HG03135 (cell line): Measurements from ENCODE around the gene HK2.
"Not testable (repeated sequence)": the region's sequence is repeated elsewhere in the genome, so short reads cannot be mapped to it uniquely, and the experiment has no call there.

Experiments
- ATAC-seq: cut with Tn5 transposase; IDR thresholded peaks from one replicate; pipeline ENCODE4 v1.9.1; 2021; ENCODE audit warnings: mild to moderate bottlenecking, moderate library complexity; ENCODE audit not compliant: unreplicated experiment

HK2 gene

GRCh38 chr2:74893332-74893731 lies 59.4 kb downstream of the HK2 start:
- ATAC-seq, result no peak

- no peak for ATAC-seq
Observed at GRCh38 chr2:74894272-74894981, 60.5 kb downstream of the HK2 start.

GRCh38 chr2:74895001-74895400 lies 61.1 kb downstream of the HK2 start:
- no peak for ATAC-seq

GRCh38 chr2:74896232-74896631 lies 62.3 kb downstream of the HK2 start:
- ATAC-seq, result no peak

GRCh38 chr2:74900225-74900624 lies 66.3 kb downstream of the HK2 start:
- not testable (repeated sequence) for ATAC-seq

- ATAC-seq, result no peak
Observed at GRCh38 chr2:74902281-74902860, 68.4 kb downstream of the HK2 start.

GRCh38 chr2:74906395-74906794 lies 72.5 kb downstream of the HK2 start:
- ATAC-seq, result no peak

- ATAC-seq, result not testable (repeated sequence)
Observed at GRCh38 chr2:74907560-74907959, 73.6 kb downstream of the HK2 start.

- no peak for ATAC-seq
Observed at GRCh38 chr2:74908748-74909444, 75.0 kb downstream of the HK2 start.

- no peak for ATAC-seq
Observed at GRCh38 chr2:74910245-74910644, 76.3 kb downstream of the HK2 start.

GRCh38 chr2:74911061-74911460 lies 77.1 kb downstream of the HK2 start:
- ATAC-seq, result no peak

- no peak for ATAC-seq
Observed at GRCh38 chr2:74915743-74916142, 81.8 kb downstream of the HK2 start.

- no peak for ATAC-seq
Observed at GRCh38 chr2:74916394-74916793, 82.5 kb downstream of the HK2 start.

- ATAC-seq, result no peak
Observed at GRCh38 chr2:74917702-74918619, 84.0 kb downstream of the HK2 start.

- peak; percentile 51 for ATAC-seq
Observed at GRCh38 chr2:74919827-74920226, 85.9 kb downstream of the HK2 start.

- no peak for ATAC-seq
Observed at GRCh38 chr2:74921236-74921736, 87.4 kb downstream of the HK2 start.

GRCh38 chr2:74922592-74923227 lies 88.8 kb downstream of the HK2 start:
- no peak for ATAC-seq

GRCh38 chr2:74924463-74925265 lies 90.7 kb downstream of the HK2 start:
- ATAC-seq, result no peak

- ATAC-seq, result no peak
Observed at GRCh38 chr2:74925361-74925786, 91.4 kb downstream of the HK2 start.

- ATAC-seq, result no peak
Observed at GRCh38 chr2:74927621-74928020, 93.7 kb downstream of the HK2 start.
